ENCODE measurements around the gene RET.

The RET gene

GRCh38 chr10:43131256-43131655 is 54.4 kb downstream of the RET start:
- Histone ChIP-seq H2AFZ (ENCODE audit: low read depth, low read length) (no peak overlapping the region), H3K27me3 (ENCODE audit: insufficient read depth, low read length) (no peaks in the 10 kb centered on the region), H3K4me3 (ENCODE audit: low read length) (no peak overlapping the region), H3K9me3 (ENCODE audit: low read length) (no peaks in the 10 kb centered on the region), H3K36me3 (ENCODE audit: insufficient read depth, low read length) (no peaks in the 10 kb centered on the region), H3K4me1 (ENCODE audit: insufficient read depth, low read length) (no peaks in the 10 kb centered on the region)

GRCh38 chr10:43131906-43132305 is 55.0 kb downstream of the RET start:
- H3K9me3 ChIP-seq (ENCODE audit: low read length) = no peaks in the 10 kb centered on the region
- H3K4me3 ChIP-seq (ENCODE audit: low read length) = no peak overlapping the region
- no peaks in the 10 kb centered on the region for H3K27me3 ChIP-seq (ENCODE audit: insufficient read depth, low read length)
- no peak overlapping the region for H2AFZ ChIP-seq (ENCODE audit: low read depth, low read length)
- no peaks in the 10 kb centered on the region for H3K36me3 ChIP-seq (ENCODE audit: insufficient read depth, low read length)
- H3K4me1 ChIP-seq (ENCODE audit: insufficient read depth, low read length) = no peaks in the 10 kb centered on the region

GRCh38 chr10:43132867-43133787 is 56.3 kb downstream of the RET start:
- H3K27me3 ChIP-seq (ENCODE audit: insufficient read depth, low read length) = no peaks in the 10 kb centered on the region
- no peak overlapping the region for H3K4me3 ChIP-seq (ENCODE audit: low read length)
- H3K36me3 ChIP-seq (ENCODE audit: insufficient read depth, low read length) = no peaks in the 10 kb centered on the region
- no peaks in the 10 kb centered on the region for H3K4me1 ChIP-seq (ENCODE audit: insufficient read depth, low read length)
- H3K9me3 ChIP-seq (ENCODE audit: low read length) = no peaks in the 10 kb centered on the region
- no peak overlapping the region for H2AFZ ChIP-seq (ENCODE audit: low read depth, low read length)

GRCh38 chr10:43134126-43134905 is 57.4 kb downstream of the RET start:
- Histone ChIP-seq H2AFZ (ENCODE audit: low read depth, low read length) (no peak overlapping the region), H3K4me3 (ENCODE audit: low read length) (no peak overlapping the region), H3K4me1 (ENCODE audit: insufficient read depth, low read length) (peaks cover 3% of the 10 kb centered on the region), H3K27me3 (ENCODE audit: insufficient read depth, low read length) (no peaks in the 10 kb centered on the region), H3K9me3 (ENCODE audit: low read length) (no peaks in the 10 kb centered on the region), H3K36me3 (ENCODE audit: insufficient read depth, low read length) (no peaks in the 10 kb centered on the region)

GRCh38 chr10:43135064-43135463 is 58.2 kb downstream of the RET start:
- no peak overlapping the region for H2AFZ ChIP-seq (ENCODE audit: low read depth, low read length)
- H3K36me3 ChIP-seq (ENCODE audit: insufficient read depth, low read length) = no peaks in the 10 kb centered on the region
- H3K4me3 ChIP-seq (ENCODE audit: low read length) = no peak overlapping the region
- no peaks in the 10 kb centered on the region for H3K27me3 ChIP-seq (ENCODE audit: insufficient read depth, low read length)
- no peaks in the 10 kb centered on the region for H3K9me3 ChIP-seq (ENCODE audit: low read length)
- peaks cover 10% of the 10 kb centered on the region for H3K4me1 ChIP-seq (ENCODE audit: insufficient read depth, low read length)

- Histone ChIP-seq H3K4me1 (ENCODE audit: insufficient read depth, low read length) (peaks cover 10% of the 10 kb centered on the region), H3K4me3 (ENCODE audit: low read length) (no peak overlapping the region), H3K27me3 (ENCODE audit: insufficient read depth, low read length) (no peaks in the 10 kb centered on the region), H3K9me3 (ENCODE audit: low read length) (no peaks in the 10 kb centered on the region), H3K36me3 (ENCODE audit: insufficient read depth, low read length) (no peaks in the 10 kb centered on the region), H2AFZ (ENCODE audit: low read depth, low read length) (no peak overlapping the region)
Observed at GRCh38 chr10:43135656-43136055, 58.8 kb downstream of the RET start.

GRCh38 chr10:43136432-43136831 is 59.6 kb downstream of the RET start:
- H3K9me3 ChIP-seq (ENCODE audit: low read length) = no peaks in the 10 kb centered on the region
- no peaks in the 10 kb centered on the region for H3K27me3 ChIP-seq (ENCODE audit: insufficient read depth, low read length)
- peaks cover 10% of the 10 kb centered on the region for H3K4me1 ChIP-seq (ENCODE audit: insufficient read depth, low read length)
- H2AFZ ChIP-seq (ENCODE audit: low read depth, low read length) = no peak overlapping the region
- no peak overlapping the region for H3K4me3 ChIP-seq (ENCODE audit: low read length)
- no peaks in the 10 kb centered on the region for H3K36me3 ChIP-seq (ENCODE audit: insufficient read depth, low read length)

- H2AFZ ChIP-seq (ENCODE audit: low read depth, low read length) = peak overlapping the region; percentile 100
- H3K4me3 ChIP-seq (ENCODE audit: low read length) = peak overlapping the region; percentile 68
- no peaks in the 10 kb centered on the region for H3K36me3 ChIP-seq (ENCODE audit: insufficient read depth, low read length)
- H3K9me3 ChIP-seq (ENCODE audit: low read length) = no peaks in the 10 kb centered on the region
- peaks cover 10% of the 10 kb centered on the region for H3K4me1 ChIP-seq (ENCODE audit: insufficient read depth, low read length)
- no peaks in the 10 kb centered on the region for H3K27me3 ChIP-seq (ENCODE audit: insufficient read depth, low read length)
Observed at GRCh38 chr10:43136995-43137716, 60.3 kb downstream of the RET start.

GRCh38 chr10:43137717-43138020 is 60.8 kb downstream of the RET start:
- H3K27me3 ChIP-seq (ENCODE audit: insufficient read depth, low read length) = no peaks in the 10 kb centered on the region
- H2AFZ ChIP-seq (ENCODE audit: low read depth, low read length) = peak overlapping the region; percentile 100
- no peaks in the 10 kb centered on the region for H3K36me3 ChIP-seq (ENCODE audit: insufficient read depth, low read length)
- H3K9me3 ChIP-seq (ENCODE audit: low read length) = no peaks in the 10 kb centered on the region
- H3K4me3 ChIP-seq (ENCODE audit: low read length) = peak overlapping the region; percentile 68
- peaks cover 10% of the 10 kb centered on the region for H3K4me1 ChIP-seq (ENCODE audit: insufficient read depth, low read length)

- no peaks in the 10 kb centered on the region for H3K27me3 ChIP-seq (ENCODE audit: insufficient read depth, low read length)
- peak within 1 kb of the TSS; percentile 100 for H2AFZ ChIP-seq (ENCODE audit: low read depth, low read length)
- no peaks in the 10 kb centered on the region for H3K9me3 ChIP-seq (ENCODE audit: low read length)
- peak within 1 kb of the TSS; percentile 68 for H3K4me3 ChIP-seq (ENCODE audit: low read length)
- H3K36me3 ChIP-seq (ENCODE audit: insufficient read depth, low read length) = no peaks in the 10 kb centered on the region
- peaks cover 10% of the 10 kb centered on the region for H3K4me1 ChIP-seq (ENCODE audit: insufficient read depth, low read length)
Observed at GRCh38 chr10:43138021-43138756, 61.3 kb downstream of the RET start, which contains the start of gene CSGALNACT2. Gene CSGALNACT2 (plus strand): TSS chr10:43138445. CDS start chr10:43155150, 16,705 bp downstream.

GRCh38 chr10:43138757-43139241 is 61.9 kb downstream of the RET start:
- peak overlapping the region; percentile 68 for H3K4me3 ChIP-seq (ENCODE audit: low read length)
- H3K27me3 ChIP-seq (ENCODE audit: insufficient read depth, low read length) = no peaks in the 10 kb centered on the region
- H3K9me3 ChIP-seq (ENCODE audit: low read length) = no peaks in the 10 kb centered on the region
- no peaks in the 10 kb centered on the region for H3K36me3 ChIP-seq (ENCODE audit: insufficient read depth, low read length)
- H2AFZ ChIP-seq (ENCODE audit: low read depth, low read length) = peak overlapping the region; percentile 100
- H3K4me1 ChIP-seq (ENCODE audit: insufficient read depth, low read length) = peaks cover 10% of the 10 kb centered on the region

GRCh38 chr10:43141421-43141820 is 64.6 kb downstream of the RET start:
- H3K36me3 ChIP-seq (ENCODE audit: insufficient read depth, low read length) = no peaks in the 10 kb centered on the region
- H3K27me3 ChIP-seq (ENCODE audit: insufficient read depth, low read length) = no peaks in the 10 kb centered on the region

More at GRCh38 chr10:43141421-43141820, 64.6 kb downstream of the RET start:
- H3K4me3 ChIP-seq (ENCODE audit: low read length) = no peak overlapping the region
- H3K9me3 ChIP-seq (ENCODE audit: low read length) = no peaks in the 10 kb centered on the region
- H3K4me1 ChIP-seq (ENCODE audit: insufficient read depth, low read length) = peaks cover 10% of the 10 kb centered on the region
- H2AFZ ChIP-seq (ENCODE audit: low read depth, low read length) = no peak overlapping the region

All from neuron (in vitro differentiated cells).